ENCODE measurements around the gene AVP. TPM values are rescaled to one million over a fixed set of nuclear protein-coding genes. Genes with fewer than 3 reads are reported as not detected.

AVP gene
- total and polyA plus RNA-seq, 2 of the 13 experiments (the other 11 are each of a cell fraction or from before 2014, with no cell fraction given): 0.12 TPM; not detected in 1

- TF ChIP-seq, protein P1, sequence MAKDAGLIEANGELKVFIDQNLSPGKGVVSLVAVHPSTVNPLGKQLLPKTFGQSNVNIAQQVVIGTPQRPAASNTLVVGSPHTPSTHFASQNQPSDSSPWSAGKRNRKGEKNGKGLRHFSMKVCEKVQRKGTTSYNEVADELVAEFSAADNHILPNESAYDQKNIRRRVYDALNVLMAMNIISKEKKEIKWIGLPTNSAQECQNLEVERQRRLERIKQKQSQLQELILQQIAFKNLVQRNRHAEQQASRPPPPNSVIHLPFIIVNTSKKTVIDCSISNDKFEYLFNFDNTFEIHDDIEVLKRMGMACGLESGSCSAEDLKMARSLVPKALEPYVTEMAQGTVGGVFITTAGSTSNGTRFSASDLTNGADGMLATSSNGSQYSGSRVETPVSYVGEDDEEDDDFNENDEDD (CRISPR knock-in tag; IDR thresholded peaks at IDR 0.05; ENCODE audit: borderline replicate concordance): peak; percentile 83; the same call in 1 of the 2 replicates
- no peak for TF ChIP-seq ZNF367 (CRISPR knock-in tag; IDR thresholded peaks at IDR 0.05; ENCODE audit: borderline replicate concordance)
- 0 out of 2 replicates have a peak, but pooled peaks have one; percentile 67 for TF ChIP-seq HNRNPL (IDR thresholded peaks at IDR 0.05; ENCODE audit: low read depth, low read length)
- TF ChIP-seq KDM6A (CRISPR knock-in tag; IDR thresholded peaks at IDR 0.05; ENCODE audit: low read depth): peak; percentile 86
- TF ChIP-seq PREB (CRISPR knock-in tag; IDR thresholded peaks at IDR 0.05): no peak
- TF ChIP-seq CEBPG (CRISPR knock-in tag; IDR thresholded peaks at IDR 0.05): peak; percentile 98
- TF ChIP-seq PHB2 (IDR thresholded peaks at IDR 0.05; ENCODE audit: partially characterized antibody): no peak
- peak; percentile 94; the same call in 1 of the 2 replicates for TF ChIP-seq ZBTB34 (CRISPR knock-in tag; IDR thresholded peaks at IDR 0.05)
- TF ChIP-seq PTBP1 (IDR thresholded peaks at IDR 0.05; ENCODE audit: low read depth, low read length, poor library complexity, severe bottlenecking): no peak
- no peak for TF ChIP-seq SPEN (CRISPR knock-in tag; IDR thresholded peaks at IDR 0.05; ENCODE audit: low read depth)
- no peak for TF ChIP-seq ZNF446 (CRISPR knock-in tag; IDR thresholded peaks at IDR 0.05)
- TF ChIP-seq FOXK1 (CRISPR knock-in tag; IDR thresholded peaks at IDR 0.05; ENCODE audit: borderline replicate concordance, low read depth): peak; percentile 84; the same call in 1 of the 2 replicates
- TF ChIP-seq ESRRA (CRISPR knock-in tag; IDR thresholded peaks at IDR 0.05; ENCODE audit: low read depth): peak; percentile 89
- peak in 1 of 2 experiments; percentile 61; a peak in 1 of 4 replicates for TF ChIP-seq NR2F1 (CRISPR knock-in tag; IDR thresholded peaks at IDR 0.05)
- TF ChIP-seq SIN3A (IDR thresholded peaks at IDR 0.05; ENCODE audit: borderline replicate concordance, low read depth, low read length): no peak
- TF ChIP-seq NFE2L1 (CRISPR knock-in tag; IDR thresholded peaks at IDR 0.05; ENCODE audit: borderline replicate concordance): no peak
- no peak for TF ChIP-seq ZIK1 (CRISPR knock-in tag; IDR thresholded peaks at IDR 0.05; ENCODE audit: borderline replicate concordance, low read depth)
- no peak for TF ChIP-seq ZFAT (CRISPR knock-in tag; conservative IDR thresholded peaks at IDR 0.05)
- TF ChIP-seq ZBTB38 (CRISPR knock-in tag; IDR thresholded peaks at IDR 0.05): no peak
- no peak for TF ChIP-seq HNRNPLL (IDR thresholded peaks at IDR 0.05; ENCODE audit: low read depth, low read length, poor library complexity, severe bottlenecking)
- TF ChIP-seq, protein P2, sequence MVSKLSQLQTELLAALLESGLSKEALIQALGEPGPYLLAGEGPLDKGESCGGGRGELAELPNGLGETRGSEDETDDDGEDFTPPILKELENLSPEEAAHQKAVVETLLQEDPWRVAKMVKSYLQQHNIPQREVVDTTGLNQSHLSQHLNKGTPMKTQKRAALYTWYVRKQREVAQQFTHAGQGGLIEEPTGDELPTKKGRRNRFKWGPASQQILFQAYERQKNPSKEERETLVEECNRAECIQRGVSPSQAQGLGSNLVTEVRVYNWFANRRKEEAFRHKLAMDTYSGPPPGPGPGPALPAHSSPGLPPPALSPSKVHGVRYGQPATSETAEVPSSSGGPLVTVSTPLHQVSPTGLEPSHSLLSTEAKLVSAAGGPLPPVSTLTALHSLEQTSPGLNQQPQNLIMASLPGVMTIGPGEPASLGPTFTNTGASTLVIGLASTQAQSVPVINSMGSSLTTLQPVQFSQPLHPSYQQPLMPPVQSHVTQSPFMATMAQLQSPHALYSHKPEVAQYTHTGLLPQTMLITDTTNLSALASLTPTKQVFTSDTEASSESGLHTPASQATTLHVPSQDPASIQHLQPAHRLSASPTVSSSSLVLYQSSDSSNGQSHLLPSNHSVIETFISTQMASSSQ (IDR thresholded peaks at IDR 0.05; ENCODE audit: low read depth): peak; percentile 56; the same call in 1 of the 2 replicates
- TF ChIP-seq, protein P2 (CRISPR knock-in tag; IDR thresholded peaks at IDR 0.05; ENCODE audit: borderline replicate concordance): no peak; the same call in 1 of the 2 replicates
Measured at GRCh38 chr20:3103369-3104032, 19.0 kb upstream of the AVP start (continued).

Data from HepG2 (cell line).